ENCODE measurements around the gene ASCC2. TPM values are rescaled to one million over a fixed set of nuclear protein-coding genes. Genes with fewer than 3 reads are reported as not detected.

Gene ASCC2
- total RNA-seq (ENCODE audit: low replicate concordance): 26.7 and 27.8 TPM in 2 replicates

GRCh38 chr22:29837741-29838598 lies at the start of gene ASCC2:
Gene ASCC2, minus strand, starts transcription at chr22:29838274. Its CDS starts 5,949 bp downstream, at chr22:29832325.

GRCh38 chr22:29883045-29883774 lies 45.1 kb upstream of the ASCC2 start, which contains the start of gene MTMR3:
Gene MTMR3, plus strand, starts transcription at chr22:29883174. Its CDS starts 87,886 bp downstream, at chr22:29971060.

GRCh38 chr22:29767171-29768051 lies 70.7 kb downstream of the ASCC2 start, which contains the start of gene UQCR10:
Gene UQCR10, plus strand, starts transcription at chr22:29767369. Its CDS starts 30 bp downstream, at chr22:29767399.

GRCh38 chr22:29766632-29767170 lies 71.4 kb downstream of the ASCC2 start, which contains the start of gene ZMAT5:
Gene ZMAT5, minus strand, starts transcription at chr22:29767007. Its CDS starts 18,463 bp downstream, at chr22:29748544.

Other genes with a start within 250 kb of the ASCC2 start
- 57.7 and 116 TPM in 2 replicates for gene NF2, start 234.6 kb downstream of the ASCC2 start, total RNA-seq (ENCODE audit: low replicate concordance)
- gene CABP7, start 118.3 kb downstream of the ASCC2 start, total RNA-seq (ENCODE audit: low replicate concordance): not detected in 2 replicates
- gene ZMAT5, start 71.3 kb downstream of the ASCC2 start, total RNA-seq (ENCODE audit: low replicate concordance): 9.6 and 17.7 TPM in 2 replicates
- 133 and 145 TPM in 2 replicates for gene UQCR10, start 70.9 kb downstream of the ASCC2 start, total RNA-seq (ENCODE audit: low replicate concordance)
- 17.7 and 18.8 TPM in 2 replicates for gene MTMR3, start 44.9 kb upstream of the ASCC2 start, total RNA-seq (ENCODE audit: low replicate concordance)
- gene HORMAD2, start 242.2 kb upstream of the ASCC2 start, total RNA-seq (ENCODE audit: low replicate concordance): not detected in 2 replicates